Breast epithelium (tissue), 3 donors: Measurements from ENCODE around the gene LPP.

Source experiments
- CTCF ChIP-seq, 3 donors: fragments of 450-650 bp; IDR thresholded peaks; one replicate each; pipeline ENCODE4 v1.5.1; 2016 to 2017; ENCODE audit warnings: antibody characterized with exemption in 3 of 3, mild to moderate bottlenecking in 3 of 3, moderate library complexity in 3 of 3
- POLR2A ChIP-seq: fragments of 450-650 bp; IDR thresholded peaks from one replicate; pipeline ENCODE4 v1.6.1; 2016; ENCODE audit warnings: antibody characterized with exemption, mild to moderate bottlenecking, moderate library complexity
- POLR2AphosphoS5 ChIP-seq, 3 donors: sonication (generic); formaldehyde crosslinking; IDR thresholded peaks; one replicate each; pipeline ENCODE4 v1.6.1; 2017; ENCODE audit warnings: antibody characterized with exemption in 3 of 3

DNA sequence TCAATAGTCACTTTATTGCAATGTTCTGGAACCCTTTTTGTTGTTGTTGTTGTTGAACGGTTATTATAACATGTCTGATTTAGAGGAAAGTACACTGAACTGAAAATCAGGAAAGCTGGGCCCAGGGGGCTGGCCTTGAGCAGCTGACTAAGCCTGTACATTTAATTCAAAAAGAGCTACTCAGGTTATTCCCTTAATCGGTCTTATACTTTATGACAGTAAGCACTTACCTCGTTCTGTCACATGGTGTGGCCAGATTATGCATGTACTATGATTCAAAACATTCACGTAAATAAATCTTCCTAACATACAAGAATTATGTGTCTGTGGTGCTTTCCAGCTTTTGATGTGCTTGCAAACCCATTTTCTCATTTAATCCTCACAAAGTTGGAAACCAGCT is 635.3 kb downstream of the LPP start:
- TF ChIP-seq POLR2A (no peak), CTCF (IDR thresholded peaks at IDR 0.05) (no peak), POLR2AphosphoS5 (IDR thresholded peaks at IDR 0.05) (no peak)
